H1 (cell line): ENCODE measurements around the gene UGT1A3. TPM values are rescaled to one million over a fixed set of nuclear protein-coding genes. Genes with fewer than 3 reads are reported as not detected.

Experiments used
- ASH2L ChIP-seq: fragments of 200-600, 300-600 bp; sonication (generic); IDR thresholded peaks from one replicate; pipeline ENCODE4 v1.7.1; 2017; ENCODE audit warnings: low read length
- BRCA1 ChIP-seq: IDR thresholded peaks from 2 replicates; pipeline ENCODE4 v1.6.1; 2012; ENCODE audit warnings: low read depth, low read length, improper control_type of control experiment
- CREB1 ChIP-seq: IDR thresholded peaks from 2 replicates; pipeline ENCODE4 v1.6.1; 2012; ENCODE audit warnings: inconsistent platforms
- HDAC2 ChIP-seq, 2 experiments: fragments of 300-600 bp in 1 of 2; sonication (generic) in 1 of 2; IDR thresholded peaks; 2 replicates each; pipeline ENCODE4 v1.6.1; 2011 to 2012; ENCODE audit warnings: low read depth in 2 of 2, low read length in 2 of 2, mild to moderate bottlenecking in 2 of 2, moderate library complexity in 2 of 2, borderline replicate concordance in 1 of 2, inconsistent platforms in 1 of 2
- KDM1A ChIP-seq: fragments of 200-600, 300-600 bp; sonication (generic); IDR thresholded peaks from 2 replicates; pipeline ENCODE4 v1.7.1; 2016; ENCODE audit warnings: mild to moderate bottlenecking, low read length, borderline replicate concordance
- KDM4A ChIP-seq: IDR thresholded peaks from one replicate; pipeline ENCODE4 v1.7.1; 2012; ENCODE audit warnings: low read depth, mild to moderate bottlenecking, moderate library complexity, low read length, inconsistent platforms; ENCODE audit not compliant: severe bottlenecking
- RAD21 ChIP-seq, 2 experiments: IDR thresholded peaks in 1 of 2; conservative IDR thresholded peaks in 1 of 2; 2 replicates each; pipeline ENCODE4 v1.6.1; 2011; ENCODE audit warnings: low read depth in 2 of 2, low read length in 2 of 2, improper control_type of control experiment in 1 of 2, inconsistent platforms in 1 of 2, mild to moderate bottlenecking in 1 of 2, moderate library complexity in 1 of 2
- SUZ12 ChIP-seq: fragments of 200-600 bp; sonication (generic); IDR thresholded peaks from 2 replicates; pipeline ENCODE4 v1.6.1; 2012; ENCODE audit warnings: mild to moderate bottlenecking, inconsistent platforms, low read length, moderate library complexity, mixed read lengths
- TCF12 ChIP-seq: IDR thresholded peaks from 2 replicates; pipeline ENCODE4 v1.6.1; 2011; ENCODE audit warnings: low read depth, mild to moderate bottlenecking, low read length
- polyA plus RNA-seq, 7 experiments: library from polyadenylated mRNA; depleted of rRNA in 3 of 7; stranded (reverse) in 5 of 7; unstranded in 2 of 7; fragments of >200 nt in 5 of 7; fragments of 200-250 nt in 2 of 7; gene quantifications; 1 replicate in 5 of 7; 2 replicates in 1 of 7; 4 replicates in 1 of 7; pipeline versions ENCODE4 v1.2.1 to v1.2.3, GENCODE V29; 2011 to 2013; ENCODE audit warnings: missing spikeins in 2 of 7, mixed read lengths in 2 of 7
- total RNA-seq: library from RNA; stranded (reverse); fragmentation: NEBNext Ultra II Directional; extraction: Animal tissue kit (Norgen Biotek cat#: 25700); gene quantifications from 2 replicates; pipeline ENCODE4 v1.2.1, GENCODE V29; 2021
- TF ChIP-seq, protein P1 (sequence below): IDR thresholded peaks from 2 replicates; pipeline ENCODE4 v1.6.1; 2011; ENCODE audit warnings: low read depth, mild to moderate bottlenecking, low read length; ENCODE audit not compliant: insufficient read depth

Gene UGT1A3
- total and polyA plus RNA-seq, 2 of the 8 experiments (the other 6 are each of a cell fraction or from before 2014, with no cell fraction given) = not detected

DNA sequence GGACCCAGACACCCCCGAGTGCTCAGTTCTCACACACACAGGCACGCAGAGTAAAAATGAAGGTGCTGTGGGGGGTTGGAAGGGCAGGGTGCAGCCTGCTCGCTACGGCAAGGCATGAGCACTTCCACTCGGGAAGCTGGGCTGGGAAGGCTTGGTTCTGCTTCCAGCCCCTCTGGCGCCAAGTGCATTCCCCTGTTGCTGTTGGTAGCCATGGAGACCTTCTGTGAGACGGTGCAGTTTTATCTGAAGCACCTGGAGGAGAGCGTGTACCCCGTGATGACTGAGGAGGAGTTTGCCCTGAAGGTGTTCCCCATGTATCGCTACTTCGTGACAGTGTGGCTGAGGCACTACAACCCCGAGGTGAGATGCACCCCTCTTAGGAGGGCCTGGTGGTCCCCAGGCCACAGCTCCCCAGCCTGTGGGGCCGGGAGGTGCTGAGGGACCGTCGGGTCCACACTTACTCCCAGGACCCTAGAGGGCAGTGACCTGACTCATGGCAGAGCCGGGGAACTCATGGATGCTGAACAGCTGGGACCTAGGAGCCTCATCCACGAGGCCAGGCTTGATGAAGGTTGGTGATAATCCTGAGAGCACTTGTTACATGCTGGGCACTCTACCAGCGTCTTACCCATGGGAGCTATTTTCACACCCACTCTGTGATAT, 64.8 kb downstream of the UGT1A3 start (continued):
- no peak for TF ChIP-seq KDM4A
- TF ChIP-seq ASH2L = no peak
- TF ChIP-seq SUZ12 = no peak
- no peak for TF ChIP-seq RAD21 (IDR thresholded peaks at IDR 0.05 in 1 of 2, conservative IDR thresholded peaks at IDR 0.05 in 1 of 2; ENCODE audit: low read depth in 2 of 2, low read length in 2 of 2)
- no peak for TF ChIP-seq TCF12
- TF ChIP-seq HDAC2 (IDR thresholded peaks at IDR 0.05; ENCODE audit: borderline replicate concordance in 1 of 2, low read depth in 2 of 2, low read length in 2 of 2) = no peak
- TF ChIP-seq BRCA1 = no peak
- TF ChIP-seq, protein P1, sequence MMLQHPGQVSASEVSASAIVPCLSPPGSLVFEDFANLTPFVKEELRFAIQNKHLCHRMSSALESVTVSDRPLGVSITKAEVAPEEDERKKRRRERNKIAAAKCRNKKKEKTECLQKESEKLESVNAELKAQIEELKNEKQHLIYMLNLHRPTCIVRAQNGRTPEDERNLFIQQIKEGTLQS = no peak
- TF ChIP-seq CREB1 = no peak
- TF ChIP-seq KDM1A = no peak
